Measurements from ENCODE around the gene SLC27A3. TPM values are rescaled to one million over a fixed set of nuclear protein-coding genes. Genes with fewer than 3 reads are reported as not detected.

Gene SLC27A3
- total and polyA plus RNA-seq, 2 donors (not counting 3 experiments of a cell fraction or from before 2014, with no cell fraction given), result 26.6 to 34.3 TPM

GRCh38 chr1:153779781-153780541, 4.8 kb downstream of the SLC27A3 start:
- no peak overlapping the region for H3K4me2 ChIP-seq (ENCODE audit: insufficient read depth, low read length)
- no TSS peak for BruUV-seq (replicated peaks)
- ChIA-PET CTCF (interaction anchor here (1.2 kb wide), 2 partner anchors 9 to 183 kb away, joined by 3 to 4 read pairs; partner anchors contain the start of gene SLC39A1), POLR2A (no interaction called here)
- peaks cover 28% of the 10 kb centered on the region for H3K4me1 ChIP-seq (ENCODE audit: control insufficient read depth, extremely low read depth, insufficient read depth, low read length)
- no peak overlapping the region for H3K27ac ChIP-seq (ENCODE audit: insufficient read depth, low read depth, low read length)
- no peak overlapping the region for H3K9ac ChIP-seq (replicated peaks; ENCODE audit: extremely low read depth, insufficient read depth, low read length)
- dilution Hi-C loops (cut with MboI; ENCODE audit: extremely low pct_ligation_motif_present, low sequenced_read_pairs) (no loop called here), intact Hi-C loops (cut with micrococcal nuclease) (no loop called here)
- no peak overlapping the region for H2AFZ ChIP-seq (ENCODE audit: low read depth, low read length)
- TF ChIP-seq POLR2AphosphoS5 (IDR thresholded peaks at IDR 0.05; ENCODE audit: insufficient read depth, low read depth, low read length), result peak; percentile 42
- peak; percentile 10 for TF ChIP-seq GATA2 (IDR thresholded peaks at IDR 0.05; ENCODE audit: insufficient read depth, insufficient read length, low read depth, low read length)
- no peak for TF ChIP-seq EZH2 (IDR thresholded peaks at IDR 0.05; ENCODE audit: borderline replicate concordance, low read depth, low read length, severe bottlenecking)
- no peaks in the 10 kb centered on the region for H3K36me3 ChIP-seq (ENCODE audit: control insufficient read depth in 2 of 2, extremely low read depth in 1 of 2, insufficient read depth in 2 of 2, low read length in 2 of 2)
- H3K27me3 ChIP-seq (ENCODE audit: control insufficient read depth in 2 of 2, insufficient read depth in 2 of 2, low read length in 2 of 2), result no peaks in the 10 kb centered on the region
- no peaks in the 10 kb centered on the region for H3K9me1 ChIP-seq (replicated peaks; ENCODE audit: control insufficient read depth, extremely low read depth, insufficient read depth, low read length)
- H3K79me2 ChIP-seq (ENCODE audit: control insufficient read depth, insufficient read depth, low read length), result no peaks in the 10 kb centered on the region
- DNase-seq (ENCODE audit: low read depth, low spot score) (peak; percentile 59), FAIRE-seq (peak; percentile 69)
- no peak overlapping the region for H3K4me3 ChIP-seq (replicated peaks in 1 of 3; ENCODE audit: insufficient read depth in 1 of 3, low read depth in 1 of 3, low read length in 3 of 3)
- no peaks in the 10 kb centered on the region for H4K20me1 ChIP-seq (replicated peaks; ENCODE audit: control insufficient read depth, extremely low read depth, insufficient read depth, low read length)
- H3K9me3 ChIP-seq (replicated peaks; ENCODE audit: control insufficient read depth, insufficient read depth, low read length), result no peaks in the 10 kb centered on the region

- POLR2A ChIA-PET, result interaction anchor here (0.6 kb wide), 1 partner anchor 53 kb away, joined by 3 read pairs; the partner anchor contains the start of gene INTS3
These were observed 5.3 kb downstream of the SLC27A3 start for GRCh38 chr1:153780551-153780950.

More at GRCh38 chr1:153780551-153780950, 5.3 kb downstream of the SLC27A3 start:
- dilution Hi-C loops (cut with MboI; ENCODE audit: extremely low pct_ligation_motif_present, low sequenced_read_pairs) (no loop called here), intact Hi-C loops (cut with micrococcal nuclease) (no loop called here)
- TF ChIP-seq FOS (IDR thresholded peaks at IDR 0.05; ENCODE audit: borderline replicate concordance, insufficient read depth, low read length), result no peak
- TF ChIP-seq POLR2AphosphoS5 (IDR thresholded peaks at IDR 0.05; ENCODE audit: insufficient read depth, low read depth, low read length), result no peak
- TF ChIP-seq POLR2A (IDR thresholded peaks at IDR 0.05; ENCODE audit: low read depth, low read length), result no peak
- no peak for TF ChIP-seq EZH2 (IDR thresholded peaks at IDR 0.05; ENCODE audit: borderline replicate concordance, low read depth, low read length, severe bottlenecking)
- TF ChIP-seq, protein P1, sequence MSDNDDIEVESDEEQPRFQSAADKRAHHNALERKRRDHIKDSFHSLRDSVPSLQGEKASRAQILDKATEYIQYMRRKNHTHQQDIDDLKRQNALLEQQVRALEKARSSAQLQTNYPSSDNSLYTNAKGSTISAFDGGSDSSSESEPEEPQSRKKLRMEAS (IDR thresholded peaks at IDR 0.05; ENCODE audit: insufficient read depth, insufficient read length), result no peak
- TF ChIP-seq MYC (IDR thresholded peaks at IDR 0.05; ENCODE audit: low read depth, low read length), result no peak
- no peak for TF ChIP-seq GATA2 (IDR thresholded peaks at IDR 0.05; ENCODE audit: insufficient read depth, insufficient read length, low read depth, low read length)
- TF ChIP-seq CTCF (IDR thresholded peaks at IDR 0.05; ENCODE audit: extremely low read depth in 1 of 2, insufficient read depth in 1 of 2, low read depth in 1 of 2, low read length in 2 of 2), result no peak
- no peak for TF ChIP-seq JUN (IDR thresholded peaks at IDR 0.05; ENCODE audit: borderline replicate concordance, insufficient read depth, insufficient read length, low read depth)
- Histone ChIP-seq H3K9ac (replicated peaks; ENCODE audit: extremely low read depth, insufficient read depth, low read length) (no peak overlapping the region), H3K27ac (ENCODE audit: insufficient read depth, low read depth, low read length) (no peak overlapping the region), H3K4me3 (replicated peaks in 1 of 3; ENCODE audit: insufficient read depth in 1 of 3, low read depth in 1 of 3, low read length in 3 of 3) (no peak overlapping the region), H4K20me1 (replicated peaks; ENCODE audit: control insufficient read depth, extremely low read depth, insufficient read depth, low read length) (no peaks in the 10 kb centered on the region), H3K79me2 (ENCODE audit: control insufficient read depth, insufficient read depth, low read length) (no peaks in the 10 kb centered on the region), H3K36me3 (ENCODE audit: control insufficient read depth in 2 of 2, extremely low read depth in 1 of 2, insufficient read depth in 2 of 2, low read length in 2 of 2) (no peaks in the 10 kb centered on the region), H2AFZ (ENCODE audit: low read depth, low read length) (no peak overlapping the region), H3K9me3 (replicated peaks; ENCODE audit: control insufficient read depth, insufficient read depth, low read length) (no peaks in the 10 kb centered on the region), H3K4me2 (ENCODE audit: insufficient read depth, low read length) (no peak overlapping the region), H3K9me1 (replicated peaks; ENCODE audit: control insufficient read depth, extremely low read depth, insufficient read depth, low read length) (no peaks in the 10 kb centered on the region), H3K4me1 (ENCODE audit: control insufficient read depth, extremely low read depth, insufficient read depth, low read length) (peaks cover 22% of the 10 kb centered on the region), H3K27me3 (ENCODE audit: control insufficient read depth in 2 of 2, insufficient read depth in 2 of 2, low read length in 2 of 2) (no peaks in the 10 kb centered on the region)
- FAIRE-seq, result no peak
- CTCF ChIA-PET, result interaction anchor here (1.2 kb wide), 2 partner anchors 9 to 183 kb away, joined by 3 to 4 read pairs; partner anchors contain the start of gene SLC39A1
- BruUV-seq (replicated peaks), result no TSS peak
- DNase-seq (ENCODE audit: low read depth, low spot score), result no peak
